ENCODE measurements around the gene AVL9. TPM values are rescaled to one million over a fixed set of nuclear protein-coding genes. Genes with fewer than 3 reads are reported as not detected.

AVL9 gene
- total and polyA plus RNA-seq, 2 of the 13 experiments (the other 11 are each of a cell fraction or from before 2014, with no cell fraction given) = 29.9 to 48.0 TPM

GRCh38 chr7:32490127-32490796 lies 5.0 kb upstream of the AVL9 start, which contains the start of gene LSM5 (continued):
- TF ChIP-seq HOXA9 (CRISPR knock-in tag; IDR thresholded peaks at IDR 0.05; ENCODE audit: borderline replicate concordance) (no peak), CHD2 (IDR thresholded peaks at IDR 0.05; ENCODE audit: low read depth, low read length) (no peak), ZBED4 (CRISPR knock-in tag; IDR thresholded peaks at IDR 0.05; ENCODE audit: borderline replicate concordance) (peak; percentile 80), TGIF2 (CRISPR knock-in tag; IDR thresholded peaks at IDR 0.05) (peak; percentile 96), ZKSCAN1 (IDR thresholded peaks at IDR 0.05; ENCODE audit: low read length) (no peak), DPF2 (CRISPR knock-in tag; IDR thresholded peaks at IDR 0.05; ENCODE audit: borderline replicate concordance, low read depth) (no peak), BRD4 (CRISPR knock-in tag; IDR thresholded peaks at IDR 0.05) (peak; percentile 96), POLR2AphosphoS2 (IDR thresholded peaks at IDR 0.05; ENCODE audit: low read depth, low read length) (peak; percentile 85; the same call in 1 of the 2 replicates), NFATC3 (CRISPR knock-in tag; IDR thresholded peaks at IDR 0.05) (peak; percentile 87; the same call in 1 of the 2 replicates), GABPB1 (CRISPR knock-in tag; IDR thresholded peaks at IDR 0.05) (peak; percentile 99), DRAP1 (CRISPR knock-in tag; IDR thresholded peaks at IDR 0.05) (peak; percentile 87), ZNF792 (CRISPR knock-in tag; IDR thresholded peaks at IDR 0.05) (peak; percentile 95), NFYB (CRISPR knock-in tag; IDR thresholded peaks at IDR 0.05) (peak; percentile 68), ZNF619 (CRISPR knock-in tag; IDR thresholded peaks at IDR 0.05) (no peak), NR2F1 (CRISPR knock-in tag; IDR thresholded peaks at IDR 0.05) (no peak), RBM22 (optimal IDR thresholded peaks at IDR 0.05; ENCODE audit: low read length) (peak; percentile 59)
- TF ChIP-seq, protein P1, sequence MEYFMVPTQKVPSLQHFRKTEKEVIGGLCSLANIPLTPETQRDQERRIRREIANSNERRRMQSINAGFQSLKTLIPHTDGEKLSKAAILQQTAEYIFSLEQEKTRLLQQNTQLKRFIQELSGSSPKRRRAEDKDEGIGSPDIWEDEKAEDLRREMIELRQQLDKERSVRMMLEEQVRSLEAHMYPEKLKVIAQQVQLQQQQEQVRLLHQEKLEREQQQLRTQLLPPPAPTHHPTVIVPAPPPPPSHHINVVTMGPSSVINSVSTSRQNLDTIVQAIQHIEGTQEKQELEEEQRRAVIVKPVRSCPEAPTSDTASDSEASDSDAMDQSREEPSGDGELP (IDR thresholded peaks at IDR 0.05; ENCODE audit: borderline replicate concordance, low read depth) = peak; percentile 97
- TF ChIP-seq, protein P2, sequence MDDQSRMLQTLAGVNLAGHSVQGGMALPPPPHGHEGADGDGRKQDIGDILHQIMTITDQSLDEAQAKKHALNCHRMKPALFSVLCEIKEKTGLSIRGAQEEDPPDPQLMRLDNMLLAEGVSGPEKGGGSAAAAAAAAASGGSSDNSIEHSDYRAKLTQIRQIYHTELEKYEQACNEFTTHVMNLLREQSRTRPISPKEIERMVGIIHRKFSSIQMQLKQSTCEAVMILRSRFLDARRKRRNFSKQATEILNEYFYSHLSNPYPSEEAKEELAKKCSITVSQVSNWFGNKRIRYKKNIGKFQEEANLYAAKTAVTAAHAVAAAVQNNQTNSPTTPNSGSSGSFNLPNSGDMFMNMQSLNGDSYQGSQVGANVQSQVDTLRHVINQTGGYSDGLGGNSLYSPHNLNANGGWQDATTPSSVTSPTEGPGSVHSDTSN (CRISPR knock-in tag; IDR thresholded peaks at IDR 0.05; ENCODE audit: borderline replicate concordance) = peak; percentile 78; the same call in 1 of the 2 replicates
- TF ChIP-seq, protein P3, sequence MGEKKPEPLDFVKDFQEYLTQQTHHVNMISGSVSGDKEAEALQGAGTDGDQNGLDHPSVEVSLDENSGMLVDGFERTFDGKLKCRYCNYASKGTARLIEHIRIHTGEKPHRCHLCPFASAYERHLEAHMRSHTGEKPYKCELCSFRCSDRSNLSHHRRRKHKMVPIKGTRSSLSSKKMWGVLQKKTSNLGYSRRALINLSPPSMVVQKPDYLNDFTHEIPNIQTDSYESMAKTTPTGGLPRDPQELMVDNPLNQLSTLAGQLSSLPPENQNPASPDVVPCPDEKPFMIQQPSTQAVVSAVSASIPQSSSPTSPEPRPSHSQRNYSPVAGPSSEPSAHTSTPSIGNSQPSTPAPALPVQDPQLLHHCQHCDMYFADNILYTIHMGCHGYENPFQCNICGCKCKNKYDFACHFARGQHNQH (CRISPR knock-in tag; IDR thresholded peaks at IDR 0.05) = peak; percentile 86; the same call in 1 of the 2 replicates
- TF ChIP-seq, protein P4, sequence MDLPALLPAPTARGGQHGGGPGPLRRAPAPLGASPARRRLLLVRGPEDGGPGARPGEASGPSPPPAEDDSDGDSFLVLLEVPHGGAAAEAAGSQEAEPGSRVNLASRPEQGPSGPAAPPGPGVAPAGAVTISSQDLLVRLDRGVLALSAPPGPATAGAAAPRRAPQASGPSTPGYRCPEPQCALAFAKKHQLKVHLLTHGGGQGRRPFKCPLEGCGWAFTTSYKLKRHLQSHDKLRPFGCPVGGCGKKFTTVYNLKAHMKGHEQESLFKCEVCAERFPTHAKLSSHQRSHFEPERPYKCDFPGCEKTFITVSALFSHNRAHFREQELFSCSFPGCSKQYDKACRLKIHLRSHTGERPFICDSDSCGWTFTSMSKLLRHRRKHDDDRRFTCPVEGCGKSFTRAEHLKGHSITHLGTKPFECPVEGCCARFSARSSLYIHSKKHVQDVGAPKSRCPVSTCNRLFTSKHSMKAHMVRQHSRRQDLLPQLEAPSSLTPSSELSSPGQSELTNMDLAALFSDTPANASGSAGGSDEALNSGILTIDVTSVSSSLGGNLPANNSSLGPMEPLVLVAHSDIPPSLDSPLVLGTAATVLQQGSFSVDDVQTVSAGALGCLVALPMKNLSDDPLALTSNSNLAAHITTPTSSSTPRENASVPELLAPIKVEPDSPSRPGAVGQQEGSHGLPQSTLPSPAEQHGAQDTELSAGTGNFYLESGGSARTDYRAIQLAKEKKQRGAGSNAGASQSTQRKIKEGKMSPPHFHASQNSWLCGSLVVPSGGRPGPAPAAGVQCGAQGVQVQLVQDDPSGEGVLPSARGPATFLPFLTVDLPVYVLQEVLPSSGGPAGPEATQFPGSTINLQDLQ (CRISPR knock-in tag; IDR thresholded peaks at IDR 0.05) = no peak; the same call in 1 of the 2 replicates

All from HepG2 (cell line).